Effector memory CD8-positive, alpha-beta T cell (primary cell): ENCODE results near the gene ZNF330.

Experiments
- ATAC-seq: fragments of 150-1000 bp; cut with Tn5 transposase; replicated peaks from 2 replicates; pipeline ENCODE4 v1.10.0; 2021; ENCODE audit warnings: mild to moderate bottlenecking, moderate library complexity
- DNase-seq, 3 experiments: peaks; one replicate each; pipeline ENCODE4 v3.0.0; 2021
- H3K27ac Mint-ChIP-seq, 2 donors: one replicate each; pipeline ENCODE4 v1.8.0; 2022; ENCODE audit warnings: mild to moderate bottlenecking in 2 of 2, mixed read lengths in 2 of 2, moderate library complexity in 2 of 2
- H3K27me3 Mint-ChIP-seq, 2 donors: one replicate each; pipeline ENCODE4 v1.8.0; 2022; ENCODE audit warnings: mixed read lengths in 2 of 2
- H3K36me3 Mint-ChIP-seq: one replicate; pipeline ENCODE4 v1.8.0; 2022; ENCODE audit warnings: mild to moderate bottlenecking, moderate library complexity, mixed read lengths; ENCODE audit not compliant: insufficient read depth
- H3K4me1 Mint-ChIP-seq, 2 donors: one replicate each; pipeline ENCODE4 v1.8.0; 2022; ENCODE audit warnings: low read depth in 2 of 2, mixed read lengths in 2 of 2
- H3K4me3 Mint-ChIP-seq, 2 donors: one replicate each; pipeline ENCODE4 v1.8.0; 2022; ENCODE audit warnings: mild to moderate bottlenecking in 2 of 2, mixed read lengths in 2 of 2, moderate library complexity in 2 of 2
- H3K9me3 Mint-ChIP-seq, 2 donors: one replicate each; pipeline ENCODE4 v1.8.0; 2022; ENCODE audit warnings: mixed read lengths in 2 of 2

ZNF330 gene

GRCh38 chr4:141246683-141247429 lies 26.2 kb downstream of the ZNF330 start:
- no peaks in the 10 kb centered on the region for H3K36me3 Mint-ChIP-seq
- DNase-seq: no peak
- no peak for ATAC-seq
- H3K4me1 Mint-ChIP-seq: no peaks in the 10 kb centered on the region
- no peak overlapping the region for H3K4me3 Mint-ChIP-seq
- peaks cover 0 to 11% of the 10 kb centered on the region in 2 donors for H3K27me3 Mint-ChIP-seq
- H3K27ac Mint-ChIP-seq: no peak overlapping the region
- no peaks in the 10 kb centered on the region for H3K9me3 Mint-ChIP-seq

- no peak for DNase-seq
- H3K36me3 Mint-ChIP-seq: no peaks in the 10 kb centered on the region
- no peak for ATAC-seq
- peaks cover 0 to 11% of the 10 kb centered on the region in 2 donors for H3K27me3 Mint-ChIP-seq
- no peak overlapping the region for H3K4me3 Mint-ChIP-seq
- no peaks in the 10 kb centered on the region for H3K9me3 Mint-ChIP-seq
- no peaks in the 10 kb centered on the region for H3K4me1 Mint-ChIP-seq
- H3K27ac Mint-ChIP-seq: no peak overlapping the region
Observed at GRCh38 chr4:141247430-141247780, 26.7 kb downstream of the ZNF330 start.

GRCh38 chr4:141248029-141248428 lies 27.3 kb downstream of the ZNF330 start:
- H3K4me1 Mint-ChIP-seq: no peaks in the 10 kb centered on the region
- H3K27me3 Mint-ChIP-seq: peaks cover 0 to 14% of the 10 kb centered on the region in 2 donors
- H3K9me3 Mint-ChIP-seq: no peaks in the 10 kb centered on the region
- H3K4me3 Mint-ChIP-seq: no peak overlapping the region
- no peaks in the 10 kb centered on the region for H3K36me3 Mint-ChIP-seq
- no peak for ATAC-seq
- DNase-seq: no peak
- no peak overlapping the region for H3K27ac Mint-ChIP-seq

- no peaks in the 10 kb centered on the region for H3K4me1 Mint-ChIP-seq
- no peaks in the 10 kb centered on the region for H3K9me3 Mint-ChIP-seq
- DNase-seq (no peak), ATAC-seq (no peak)
- no peaks in the 10 kb centered on the region for H3K36me3 Mint-ChIP-seq
- no peak overlapping the region for H3K27ac Mint-ChIP-seq
- no peak overlapping the region for H3K4me3 Mint-ChIP-seq
- H3K27me3 Mint-ChIP-seq: peaks cover 0 to 19% of the 10 kb centered on the region in 2 donors
Observed at GRCh38 chr4:141248486-141248885, 27.8 kb downstream of the ZNF330 start.

- H3K9me3 Mint-ChIP-seq: no peaks in the 10 kb centered on the region
- ATAC-seq: no peak
Observed at GRCh38 chr4:141254326-141254725, 33.6 kb downstream of the ZNF330 start.

GRCh38 chr4:141255016-141255415 lies 34.3 kb downstream of the ZNF330 start:
- peaks cover 18 to 34% of the 10 kb centered on the region in 2 donors for H3K27me3 Mint-ChIP-seq
- H3K9me3 Mint-ChIP-seq: no peaks in the 10 kb centered on the region
- DNase-seq: no peak
- no peak for ATAC-seq
- H3K27ac Mint-ChIP-seq: no peak overlapping the region
- no peaks in the 10 kb centered on the region for H3K36me3 Mint-ChIP-seq
- no peaks in the 10 kb centered on the region for H3K4me1 Mint-ChIP-seq
- H3K4me3 Mint-ChIP-seq: no peak overlapping the region

More at GRCh38 chr4:141254326-141254725, 33.6 kb downstream of the ZNF330 start:
- Mint-ChIP-seq H3K4me1 (no peaks in the 10 kb centered on the region), H3K27me3 (peaks cover 16 to 28% of the 10 kb centered on the region in 2 donors), H3K27ac (no peak overlapping the region), H3K4me3 (no peak overlapping the region), H3K36me3 (no peaks in the 10 kb centered on the region)
- DNase-seq: no peak

- DNase-seq (no peak), ATAC-seq (no peak)
- H3K4me1 Mint-ChIP-seq: no peaks in the 10 kb centered on the region
- no peak overlapping the region for H3K27ac Mint-ChIP-seq
- H3K9me3 Mint-ChIP-seq: peaks cover 0 to 2% of the 10 kb centered on the region in 2 donors
- H3K27me3 Mint-ChIP-seq: peaks cover 18 to 31% of the 10 kb centered on the region in 2 donors
- H3K4me3 Mint-ChIP-seq: no peak overlapping the region
- H3K36me3 Mint-ChIP-seq: no peaks in the 10 kb centered on the region
Observed at GRCh38 chr4:141258558-141258957, 37.9 kb downstream of the ZNF330 start.

- no peaks in the 10 kb centered on the region for H3K9me3 Mint-ChIP-seq
- DNase-seq (no peak), ATAC-seq (no peak)
- peaks cover 15 to 17% of the 10 kb centered on the region in 2 donors for H3K27me3 Mint-ChIP-seq
- H3K4me3 Mint-ChIP-seq: no peak overlapping the region
- no peak overlapping the region for H3K27ac Mint-ChIP-seq
- no peaks in the 10 kb centered on the region for H3K4me1 Mint-ChIP-seq
- no peaks in the 10 kb centered on the region for H3K36me3 Mint-ChIP-seq
Observed at GRCh38 chr4:141275834-141276233, 55.1 kb downstream of the ZNF330 start.

GRCh38 chr4:141283152-141283551 lies 62.5 kb downstream of the ZNF330 start:
- no peaks in the 10 kb centered on the region for H3K4me1 Mint-ChIP-seq
- no peak overlapping the region for H3K27ac Mint-ChIP-seq
- no peak for DNase-seq
- H3K36me3 Mint-ChIP-seq: no peaks in the 10 kb centered on the region
- ATAC-seq: no peak
- H3K9me3 Mint-ChIP-seq: no peaks in the 10 kb centered on the region
- H3K4me3 Mint-ChIP-seq: no peak overlapping the region
- peaks cover 7 to 9% of the 10 kb centered on the region in 2 donors for H3K27me3 Mint-ChIP-seq

- Mint-ChIP-seq H3K27ac (no peak overlapping the region), H3K4me3 (no peak overlapping the region), H3K9me3 (no peaks in the 10 kb centered on the region), H3K4me1 (no peaks in the 10 kb centered on the region), H3K36me3 (no peaks in the 10 kb centered on the region), H3K27me3 (peaks cover 11 to 12% of the 10 kb centered on the region in 2 donors)
- ATAC-seq (no peak), DNase-seq (no peak)
Observed at GRCh38 chr4:141283563-141283962, 62.9 kb downstream of the ZNF330 start.
